Measurements from ENCODE around the gene JAM3. TPM values are rescaled to one million over a fixed set of nuclear protein-coding genes. Genes with fewer than 3 reads are reported as not detected.

The JAM3 gene
- total and polyA plus RNA-seq, 9 of the 15 experiments (the other 6 are each of a cell fraction or from before 2014, with no cell fraction given), result 0.22 to 0.76 (median 0.40) TPM

DNA sequence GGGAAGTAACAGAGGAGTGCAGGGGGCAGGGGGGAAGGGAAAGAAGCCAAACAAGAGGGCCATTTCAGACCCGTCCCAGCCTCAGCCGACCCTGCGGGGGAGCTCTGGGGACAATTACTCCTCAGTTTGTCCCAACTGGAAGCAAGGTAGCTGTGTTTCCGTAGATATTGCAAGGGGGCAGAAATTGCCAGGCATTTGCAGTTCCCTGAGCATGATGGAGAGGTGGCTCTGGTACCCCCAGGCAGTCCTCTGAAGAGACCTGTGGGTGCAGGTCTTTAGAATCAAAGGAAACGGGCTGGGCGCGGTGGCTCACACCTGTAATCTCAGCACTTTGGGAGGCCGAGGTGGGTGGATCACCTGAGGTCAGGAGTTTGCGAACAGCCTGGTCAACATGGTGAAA lies 13.8 kb upstream of the JAM3 start:
- Histone ChIP-seq H3K9ac (ENCODE audit: insufficient read depth in 1 of 2, low read depth in 2 of 2, low read length in 2 of 2) (no peak overlapping the region), H3K4me3 (no peak overlapping the region), H3K36me3 (ENCODE audit: control insufficient read depth, insufficient read depth, low read length) (no peaks in the 10 kb centered on the region), H3K27me3 (ENCODE audit: control insufficient read depth in 2 of 2, insufficient read depth in 2 of 2, low read length in 2 of 2) (peaks cover 4 to 39% of the 10 kb centered on the region in 2 experiments), H3K9me3 (replicated peaks; ENCODE audit: control insufficient read depth, insufficient read depth, low read depth, low read length) (no peaks in the 10 kb centered on the region), H2AFZ (ENCODE audit: low read depth, low read length) (no peak overlapping the region), H4K20me1 (replicated peaks; ENCODE audit: control insufficient read depth, insufficient read depth, low read length) (peaks cover 3% of the 10 kb centered on the region; the same call in 1 of the 2 replicates), H3K27ac (ENCODE audit: extremely low read depth, low read depth, low read length) (no peak overlapping the region), H3K79me2 (ENCODE audit: control insufficient read depth, insufficient read depth, low read length) (no peaks in the 10 kb centered on the region), H3K9me1 (ENCODE audit: control insufficient read depth, insufficient read depth, low read length) (no peaks in the 10 kb centered on the region), H3K4me1 (replicated peaks in 1 of 2; ENCODE audit: control insufficient read depth in 2 of 2, insufficient read depth in 2 of 2, low read length in 2 of 2) (peaks cover 0 to 10% of the 10 kb centered on the region in 2 experiments; a peak in 3 of 5 replicates), H3K4me2 (ENCODE audit: insufficient read depth, low read length) (no peak overlapping the region)
- FAIRE-seq (no peak), DNase-seq (ENCODE audit: extremely low read depth in 1 of 4, low spot score in 3 of 4) (no peak), ATAC-seq (no peak)
- in situ Hi-C loops (cut with MboI), result loop anchor here (5.0 kb wide), 1 partner anchor 87 kb away; no protein-coding TSS in a partner anchor
- intact Hi-C loops (cut with micrococcal nuclease), result no loop called here
- CTCF ChIA-PET (ENCODE audit: low intra/inter-chr PET ratio), result no interaction called here
- POLR2A ChIA-PET, result interaction anchor here (0.6 kb wide), 1 partner anchor 272 kb away, joined by 3 read pairs; no protein-coding TSS in a partner anchor
- WGBS (ENCODE audit: insufficient coverage, low coverage, missing lambda C conversion rate), result 2% methylated on average over 9 of the region's 9 CpGs
- TF ChIP-seq MTF1 (CRISPR knock-in tag; IDR thresholded peaks at IDR 0.05; ENCODE audit: borderline replicate concordance), result no peak
- TF ChIP-seq SMARCA4 (IDR thresholded peaks at IDR 0.05), result no peak
- no peak for TF ChIP-seq AFF4 (CRISPR knock-in tag; IDR thresholded peaks at IDR 0.05)
- no peak for TF ChIP-seq ZBTB2 (IDR thresholded peaks at IDR 0.05)
- no peak for TF ChIP-seq EP300 (IDR thresholded peaks at IDR 0.05; ENCODE audit: low read length)
- no TSS peak for BruUV-seq (replicated peaks)
